ENCODE data around the gene TMEM212.

The TMEM212 gene

DNA sequence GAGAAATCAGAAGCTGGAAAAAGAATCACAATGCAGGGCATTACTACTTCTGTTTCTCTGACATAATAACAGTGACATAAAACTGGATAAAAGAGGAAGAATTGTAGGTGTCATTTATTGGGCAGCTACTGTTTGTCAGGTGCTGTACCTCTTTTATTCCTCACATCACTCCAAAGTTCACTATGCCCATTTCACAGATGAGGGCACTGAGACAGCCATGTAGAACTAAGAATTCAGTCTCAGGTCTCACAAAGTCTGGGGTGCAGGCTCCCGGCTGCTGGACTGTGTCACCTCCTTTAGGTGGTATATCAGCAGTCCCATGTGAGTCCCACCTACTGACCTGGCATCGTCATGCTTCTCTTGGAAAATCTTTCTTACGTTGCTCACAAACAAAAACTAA, 20.8 kb downstream of the TMEM212 start:
- Histone ChIP-seq H3K9me3 (no peaks in the 10 kb centered on the region), H3K36me3 (no peaks in the 10 kb centered on the region), H3K4me3 (no peak overlapping the region), H3K27me3 (no peaks in the 10 kb centered on the region), H3K4me1 (peaks cover 0 to 12% (median 6%) of the 10 kb centered on the region in 4 donors), H3K27ac (no peak overlapping the region)
- TF ChIP-seq, protein P1, sequence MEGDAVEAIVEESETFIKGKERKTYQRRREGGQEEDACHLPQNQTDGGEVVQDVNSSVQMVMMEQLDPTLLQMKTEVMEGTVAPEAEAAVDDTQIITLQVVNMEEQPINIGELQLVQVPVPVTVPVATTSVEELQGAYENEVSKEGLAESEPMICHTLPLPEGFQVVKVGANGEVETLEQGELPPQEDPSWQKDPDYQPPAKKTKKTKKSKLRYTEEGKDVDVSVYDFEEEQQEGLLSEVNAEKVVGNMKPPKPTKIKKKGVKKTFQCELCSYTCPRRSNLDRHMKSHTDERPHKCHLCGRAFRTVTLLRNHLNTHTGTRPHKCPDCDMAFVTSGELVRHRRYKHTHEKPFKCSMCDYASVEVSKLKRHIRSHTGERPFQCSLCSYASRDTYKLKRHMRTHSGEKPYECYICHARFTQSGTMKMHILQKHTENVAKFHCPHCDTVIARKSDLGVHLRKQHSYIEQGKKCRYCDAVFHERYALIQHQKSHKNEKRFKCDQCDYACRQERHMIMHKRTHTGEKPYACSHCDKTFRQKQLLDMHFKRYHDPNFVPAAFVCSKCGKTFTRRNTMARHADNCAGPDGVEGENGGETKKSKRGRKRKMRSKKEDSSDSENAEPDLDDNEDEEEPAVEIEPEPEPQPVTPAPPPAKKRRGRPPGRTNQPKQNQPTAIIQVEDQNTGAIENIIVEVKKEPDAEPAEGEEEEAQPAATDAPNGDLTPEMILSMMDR (IDR thresholded peaks at IDR 0.05) = no peak
- no peak for DNase-seq
- intact Hi-C loops (cut with DNase I; ENCODE audit: low total_unique reads) = no loop called here

DNA sequence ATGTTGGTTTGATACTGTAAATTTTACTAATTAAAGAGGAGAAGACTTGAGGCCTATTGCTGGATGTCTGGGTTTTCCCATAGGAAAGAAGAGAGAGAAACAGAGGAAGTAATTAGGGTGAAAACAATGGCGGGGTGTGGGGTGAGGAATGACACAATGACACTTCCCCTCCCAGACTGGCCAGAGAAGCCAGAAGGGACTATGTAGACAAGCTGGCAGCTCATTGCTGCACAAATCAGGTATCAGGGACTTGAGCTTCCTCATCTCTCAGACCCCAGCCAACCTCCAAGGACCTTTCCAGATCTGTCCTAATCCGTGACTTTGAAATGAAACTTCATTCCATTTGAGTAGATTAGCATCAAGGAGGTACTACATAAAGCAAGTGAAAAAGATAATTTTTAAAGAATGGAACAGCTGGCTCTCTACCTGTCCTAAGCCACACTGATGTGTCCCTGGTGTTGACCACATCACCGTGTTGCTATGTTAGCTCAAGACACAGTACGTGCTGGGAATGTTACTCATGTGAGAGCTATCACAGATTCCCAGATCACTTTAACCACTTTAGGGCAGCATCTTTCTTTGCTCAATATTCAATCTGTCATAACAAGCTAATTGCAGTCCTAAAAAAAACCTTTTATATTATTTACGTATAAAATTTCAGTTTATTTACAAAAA, 22.2 kb downstream of the TMEM212 start:
- H3K4me3 ChIP-seq = no peak overlapping the region
- no peak for DNase-seq
- intact Hi-C loops (cut with DNase I; ENCODE audit: low total_unique reads) = no loop called here
- H3K9me3 ChIP-seq = no peaks in the 10 kb centered on the region
- TF ChIP-seq, protein P1 (IDR thresholded peaks at IDR 0.05) = no peak
- H3K27me3 ChIP-seq = no peaks in the 10 kb centered on the region
- H3K36me3 ChIP-seq = no peaks in the 10 kb centered on the region
- peaks cover 0 to 12% (median 6%) of the 10 kb centered on the region in 4 donors for H3K4me1 ChIP-seq
- H3K27ac ChIP-seq = no peak overlapping the region

DNA sequence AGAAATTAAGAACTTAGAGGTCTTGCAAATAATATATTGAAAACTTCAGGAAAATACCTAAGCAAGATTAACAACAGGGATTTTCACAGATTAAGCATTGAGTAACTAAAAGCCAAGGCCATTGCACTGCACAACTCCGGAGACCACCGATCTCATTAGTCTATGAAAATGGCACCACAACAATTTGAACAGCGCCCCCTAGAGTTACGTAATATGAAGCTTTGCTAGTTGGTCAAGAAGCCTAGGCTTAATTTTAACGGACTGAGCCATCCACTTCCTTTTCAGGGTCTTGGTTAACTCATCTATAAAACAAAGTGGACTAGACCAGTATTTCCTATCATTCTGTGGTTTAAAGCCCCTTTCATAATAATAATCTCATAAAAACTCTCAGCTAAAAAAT, 24.8 kb downstream of the TMEM212 start:
- Histone ChIP-seq H3K27ac (no peak overlapping the region), H3K9me3 (no peaks in the 10 kb centered on the region), H3K4me3 (no peak overlapping the region), H3K27me3 (no peaks in the 10 kb centered on the region), H3K36me3 (no peaks in the 10 kb centered on the region), H3K4me1 (no peaks in the 10 kb centered on the region)
- intact Hi-C loops (cut with DNase I; ENCODE audit: low total_unique reads) = no loop called here
- no peak for DNase-seq
- TF ChIP-seq, protein P1 (IDR thresholded peaks at IDR 0.05) = no peak

DNA sequence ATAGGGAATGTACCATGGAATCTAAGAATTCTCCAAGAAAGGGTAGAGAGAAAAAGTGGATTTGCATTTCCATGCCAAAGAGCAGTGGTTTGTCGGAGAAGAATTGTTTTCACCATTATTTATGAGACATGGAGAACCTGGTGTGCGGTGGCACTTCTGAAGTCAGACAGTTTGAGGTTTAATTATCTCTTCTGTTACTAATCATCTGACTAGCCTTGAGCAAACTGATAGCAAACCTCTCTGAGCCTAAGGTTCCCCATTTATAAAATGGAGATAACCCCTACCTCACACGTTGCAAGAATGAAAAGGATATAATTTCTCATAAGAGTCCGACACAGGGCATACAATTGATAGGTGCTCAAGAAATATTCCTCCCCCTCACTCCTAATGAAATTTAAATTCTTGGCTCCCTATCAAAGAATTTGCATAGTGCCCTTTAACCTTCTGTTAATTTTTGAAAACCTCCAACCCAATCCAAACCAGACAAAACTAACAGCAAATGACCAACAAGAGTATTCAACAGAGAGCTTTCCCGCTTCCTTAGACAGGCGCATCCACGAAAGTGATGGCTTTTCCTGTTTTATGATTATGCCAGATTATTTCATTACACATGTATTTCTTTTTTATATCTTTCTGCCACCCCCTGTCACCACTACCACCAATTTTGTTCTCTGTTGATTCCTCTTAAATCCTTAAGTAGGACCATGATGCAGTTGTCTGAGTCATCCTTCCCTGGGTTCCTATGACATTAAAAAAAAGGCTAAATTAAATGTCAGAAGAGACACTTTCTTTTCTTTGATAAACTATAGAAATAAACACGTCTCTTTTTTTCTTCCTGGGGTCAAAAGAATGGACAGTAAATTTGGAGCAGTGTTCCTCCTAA, 28.5 kb downstream of the TMEM212 start:
- no peaks in the 10 kb centered on the region for H3K36me3 ChIP-seq
- DNase-seq = no peak
- intact Hi-C loops (cut with DNase I; ENCODE audit: low total_unique reads) = no loop called here
- no peaks in the 10 kb centered on the region for H3K27me3 ChIP-seq
- H3K4me1 ChIP-seq = peaks cover 0 to 32% (median 16%) of the 10 kb centered on the region in 4 donors
- H3K27ac ChIP-seq = no peak overlapping the region
- TF ChIP-seq, protein P1 (IDR thresholded peaks at IDR 0.05) = no peak
- H3K9me3 ChIP-seq = no peaks in the 10 kb centered on the region
- no peak overlapping the region for H3K4me3 ChIP-seq

DNA sequence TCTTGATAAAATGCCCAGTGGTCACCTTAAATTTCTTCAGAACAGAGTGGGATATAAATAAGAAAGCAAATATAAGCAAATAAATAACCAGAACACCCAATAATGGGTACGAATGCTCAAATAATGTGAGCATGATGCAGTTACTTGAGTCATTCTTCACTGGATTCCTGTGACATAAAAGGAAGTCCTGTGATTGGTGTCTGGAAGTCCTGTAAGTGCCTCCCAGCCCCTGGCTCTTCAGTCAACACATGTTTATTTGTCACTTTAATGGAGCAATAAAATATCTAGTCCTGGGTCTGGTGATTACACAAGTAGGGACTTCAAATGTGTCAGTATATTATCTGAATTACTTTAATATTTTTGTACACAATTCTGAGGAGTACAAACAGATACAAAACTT, 30.4 kb downstream of the TMEM212 start:
- no peak overlapping the region for H3K4me3 ChIP-seq
- peak overlapping the region; percentile 36 to 49 for H3K27ac ChIP-seq
- TF ChIP-seq, protein P1 (IDR thresholded peaks at IDR 0.05) = no peak
- no peaks in the 10 kb centered on the region for H3K36me3 ChIP-seq
- H3K27me3 ChIP-seq = no peaks in the 10 kb centered on the region
- DNase-seq = no peak
- intact Hi-C loops (cut with DNase I; ENCODE audit: low total_unique reads) = no loop called here
- H3K4me1 ChIP-seq = peaks cover 0 to 51% (median 28%) of the 10 kb centered on the region in 4 donors
- H3K9me3 ChIP-seq = no peaks in the 10 kb centered on the region

All from tibial artery (tissue), 4 donors.